Upper lobe of left lung (tissue), 6 donors: ENCODE results near the gene KIF21A. TPM values are rescaled to one million over a fixed set of nuclear protein-coding genes. Genes with fewer than 3 reads are reported as not detected.

Source experiments
- ATAC-seq, 2 donors: fragments of 200-7000 bp; cut with Tn5 transposase; one replicate each; pipeline ENCODE4 v1.9.1; 2022; ENCODE audit warnings: mild to moderate bottlenecking in 2 of 2, moderate library complexity in 2 of 2; ENCODE audit not compliant: low FRiP score in 2 of 2
- DNase-seq, 2 donors: peaks; one replicate each; pipeline ENCODE4 v3.0.0-alpha.2; 2019 to 2020
- H3K27ac ChIP-seq, 4 donors: fragments of 200-600 bp; sonication (generic); one replicate each; pipeline ENCODE4 v1.5.1; 2016 to 2019
- H3K27me3 ChIP-seq, 4 donors: fragments of 200-600 bp; sonication (generic); one replicate each; pipeline ENCODE4 v1.5.1; 2017 to 2019
- H3K36me3 ChIP-seq, 4 donors: fragments of 200-600 bp; sonication (generic); one replicate each; pipeline ENCODE4 v1.5.1; 2016 to 2019
- H3K4me1 ChIP-seq, 4 donors: fragments of 200-600 bp; sonication (generic); one replicate each; pipeline ENCODE4 v1.5.1; 2018 to 2019
- H3K4me3 ChIP-seq, 4 donors: fragments of 200-600 bp; sonication (generic); one replicate each; pipeline ENCODE4 v1.5.1; 2017 to 2019; ENCODE audit warnings: mild to moderate bottlenecking in 2 of 4, moderate library complexity in 1 of 4
- H3K9me3 ChIP-seq, 4 donors: fragments of 200-600 bp; sonication (generic); one replicate each; pipeline ENCODE4 v1.5.1; 2018 to 2019
- EP300 ChIP-seq, 4 donors: sonication (generic); formaldehyde crosslinking; IDR thresholded peaks; one replicate each; pipeline ENCODE4 v1.5.1; 2017; ENCODE audit warnings: antibody characterized with exemption in 4 of 4, control low read depth in 2 of 4
- POLR2A ChIP-seq, 4 donors: fragments of 450-650 bp; IDR thresholded peaks; one replicate each; pipeline ENCODE4 v1.5.1; 2016 to 2017; ENCODE audit warnings: antibody characterized with exemption in 4 of 4, mild to moderate bottlenecking in 2 of 4
- POLR2AphosphoS5 ChIP-seq, 2 donors: sonication (generic); formaldehyde crosslinking; IDR thresholded peaks; one replicate each; pipeline ENCODE4 v1.5.1; 2017; ENCODE audit warnings: antibody characterized with exemption in 2 of 2
- WGBS, 2 donors: methylation state at CpG; one replicate each; pipeline ENCODE4 v1.1.5; 2017 to 2018; 5-methylcytosine and 5-hydroxymethylcytosine counted together
- total RNA-seq, 6 donors: library from RNA; depleted of rRNA in 4 of 6; stranded (reverse); fragments of >200 nt in 4 of 6; gene quantifications; one replicate each; pipeline versions ENCODE4 v1.1.0 to v1.2.1, GENCODE V29; 2016 to 2021
- TF ChIP-seq, protein P1 (sequence below), 6 experiments: fragments of 450-650 bp in 4 of 6; fragments of 200-600 bp in 2 of 6; sonication (generic) in 2 of 6; IDR thresholded peaks; one replicate each; pipeline ENCODE4 v1.5.1; 2016 to 2019; ENCODE audit warnings: antibody characterized with exemption in 6 of 6
- donor health status: DM: no; HTN: no; CAD: no; lungs with moderate emphysema.
- donor health status: DM: no; HTN: yes; CAD: no; lungs with severe emphysema.

Gene KIF21A
- total RNA-seq, 6 donors from 2014 or later = 6.6 to 89.3 (median 18.3) TPM

- no peak for DNase-seq
- Histone ChIP-seq H3K4me1 (no peaks in the 10 kb centered on the region), H3K27ac (no peak overlapping the region), H3K36me3 (no peaks in the 10 kb centered on the region), H3K4me3 (no peak overlapping the region), H3K9me3 (no peaks in the 10 kb centered on the region), H3K27me3 (no peaks in the 10 kb centered on the region)
- WGBS, 2 donors = 80 to 93% methylated on average over 2 of the region's 2 CpGs
- ATAC-seq = no peak
- no peak for TF ChIP-seq POLR2A (IDR thresholded peaks at IDR 0.05)
- TF ChIP-seq POLR2AphosphoS5 (IDR thresholded peaks at IDR 0.05) = no peak
- TF ChIP-seq EP300 (IDR thresholded peaks at IDR 0.05) = no peak
- TF ChIP-seq, protein P1, sequence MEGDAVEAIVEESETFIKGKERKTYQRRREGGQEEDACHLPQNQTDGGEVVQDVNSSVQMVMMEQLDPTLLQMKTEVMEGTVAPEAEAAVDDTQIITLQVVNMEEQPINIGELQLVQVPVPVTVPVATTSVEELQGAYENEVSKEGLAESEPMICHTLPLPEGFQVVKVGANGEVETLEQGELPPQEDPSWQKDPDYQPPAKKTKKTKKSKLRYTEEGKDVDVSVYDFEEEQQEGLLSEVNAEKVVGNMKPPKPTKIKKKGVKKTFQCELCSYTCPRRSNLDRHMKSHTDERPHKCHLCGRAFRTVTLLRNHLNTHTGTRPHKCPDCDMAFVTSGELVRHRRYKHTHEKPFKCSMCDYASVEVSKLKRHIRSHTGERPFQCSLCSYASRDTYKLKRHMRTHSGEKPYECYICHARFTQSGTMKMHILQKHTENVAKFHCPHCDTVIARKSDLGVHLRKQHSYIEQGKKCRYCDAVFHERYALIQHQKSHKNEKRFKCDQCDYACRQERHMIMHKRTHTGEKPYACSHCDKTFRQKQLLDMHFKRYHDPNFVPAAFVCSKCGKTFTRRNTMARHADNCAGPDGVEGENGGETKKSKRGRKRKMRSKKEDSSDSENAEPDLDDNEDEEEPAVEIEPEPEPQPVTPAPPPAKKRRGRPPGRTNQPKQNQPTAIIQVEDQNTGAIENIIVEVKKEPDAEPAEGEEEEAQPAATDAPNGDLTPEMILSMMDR (IDR thresholded peaks at IDR 0.05) = no peak
Measured at GRCh38 chr12:39429809-39430208, 13.1 kb downstream of the KIF21A start.

- TF ChIP-seq POLR2AphosphoS5 (IDR thresholded peaks at IDR 0.05) = no peak
- no peaks in the 10 kb centered on the region for H3K36me3 ChIP-seq
- no peak overlapping the region for H3K4me3 ChIP-seq
- no peak for ATAC-seq
- no peaks in the 10 kb centered on the region for H3K9me3 ChIP-seq
- no peak overlapping the region for H3K27ac ChIP-seq
- no peaks in the 10 kb centered on the region for H3K4me1 ChIP-seq
- H3K27me3 ChIP-seq = no peaks in the 10 kb centered on the region
- no peak for DNase-seq
- 70 to 80% methylated on average over 3 of the region's 3 CpGs for WGBS, 2 donors
Measured at GRCh38 chr12:39427360-39427808, 15.5 kb downstream of the KIF21A start.

DNA sequence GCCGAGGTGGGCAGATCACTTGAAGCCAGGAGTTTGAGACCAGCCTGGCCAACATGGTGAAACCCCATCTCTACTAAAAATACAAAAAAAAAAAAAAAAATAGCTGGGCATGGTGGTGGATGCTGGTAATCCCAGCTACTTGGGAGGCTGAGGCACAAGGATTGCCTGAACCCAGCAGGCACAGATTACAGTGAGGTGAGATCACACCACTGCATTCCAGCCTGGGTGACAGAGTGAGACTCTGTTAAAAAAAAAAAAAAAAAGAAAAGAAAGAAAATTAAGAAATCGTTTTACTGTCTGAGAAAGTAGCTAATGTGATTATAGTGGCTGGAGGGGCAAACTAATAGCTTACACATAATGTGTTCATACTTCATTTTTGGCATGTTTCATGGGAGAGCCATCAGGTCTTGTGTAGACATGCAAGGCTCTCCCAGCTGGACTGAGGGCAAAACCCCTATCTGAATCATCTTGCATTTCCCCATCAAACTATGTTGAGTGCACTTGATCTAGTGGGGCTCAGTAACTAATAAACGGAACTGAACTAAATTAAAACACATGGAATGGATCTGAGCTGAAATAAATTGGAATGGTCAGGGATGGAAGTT, 16.2 kb downstream of the KIF21A start:
- no peaks in the 10 kb centered on the region for H3K36me3 ChIP-seq
- H3K9me3 ChIP-seq = no peaks in the 10 kb centered on the region
- H3K27me3 ChIP-seq = no peaks in the 10 kb centered on the region
- TF ChIP-seq POLR2AphosphoS5 (IDR thresholded peaks at IDR 0.05) (no peak), POLR2A (IDR thresholded peaks at IDR 0.05) (no peak), EP300 (IDR thresholded peaks at IDR 0.05) (no peak)
- TF ChIP-seq, protein P1 (IDR thresholded peaks at IDR 0.05) = no peak
- H3K27ac ChIP-seq = no peak overlapping the region
- DNase-seq (no peak), ATAC-seq (no peak)
- no peaks in the 10 kb centered on the region for H3K4me1 ChIP-seq
- no peak overlapping the region for H3K4me3 ChIP-seq
- 76 to 82% methylated on average over 3 of the region's 3 CpGs for WGBS, 2 donors

DNA sequence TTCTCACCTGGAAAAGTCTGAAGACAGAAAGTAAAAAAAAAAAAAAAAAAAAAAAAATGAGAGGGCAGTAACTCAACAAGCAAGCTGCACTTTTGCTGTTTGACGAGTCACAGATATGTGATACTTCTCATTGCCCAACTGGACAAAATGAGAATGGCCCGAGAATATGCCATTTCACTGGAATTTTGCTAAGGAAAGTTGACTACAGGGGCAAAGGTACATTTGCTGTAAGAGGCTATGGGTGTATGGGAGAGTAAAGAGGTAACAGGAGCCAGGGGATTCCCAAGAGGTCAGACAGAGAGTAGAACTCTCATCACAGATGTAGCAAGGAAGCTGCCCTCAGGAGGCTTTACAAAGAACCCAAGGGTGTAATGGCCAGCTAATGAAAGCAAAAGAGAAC, 22.9 kb downstream of the KIF21A start:
- Histone ChIP-seq H3K4me1 (no peaks in the 10 kb centered on the region), H3K27ac (no peak overlapping the region), H3K36me3 (no peaks in the 10 kb centered on the region), H3K9me3 (no peaks in the 10 kb centered on the region), H3K4me3 (no peak overlapping the region), H3K27me3 (no peaks in the 10 kb centered on the region)
- DNase-seq (no peak), ATAC-seq (no peak)
- no peak for TF ChIP-seq EP300 (IDR thresholded peaks at IDR 0.05)
- 87 to 93% methylated on average over 2 of the region's 2 CpGs for WGBS, 2 donors

DNA sequence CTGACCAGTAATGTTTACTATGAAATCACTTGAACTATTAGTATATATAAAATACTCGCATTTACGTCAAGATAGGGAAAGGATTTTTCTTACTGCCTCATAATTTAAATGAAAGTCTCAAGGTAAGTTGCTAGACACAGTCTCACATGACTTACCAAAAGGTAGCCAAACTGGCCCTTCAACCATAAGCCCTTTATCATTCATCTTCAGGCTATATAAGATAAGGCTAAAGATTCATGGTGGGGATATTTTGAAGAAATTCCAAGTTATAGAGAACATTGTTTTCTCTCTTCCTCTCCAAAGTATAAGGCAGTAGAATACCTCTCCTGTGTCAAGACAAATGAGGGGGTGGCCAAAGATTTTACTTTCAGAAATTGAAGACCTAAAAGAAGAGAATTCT, 23.4 kb downstream of the KIF21A start:
- Histone ChIP-seq H3K9me3 (no peaks in the 10 kb centered on the region), H3K4me1 (no peaks in the 10 kb centered on the region), H3K27me3 (no peaks in the 10 kb centered on the region), H3K27ac (no peak overlapping the region), H3K36me3 (no peaks in the 10 kb centered on the region), H3K4me3 (no peak overlapping the region)
- WGBS, 2 donors = 91 to 98% methylated on average over 2 of the region's 2 CpGs
- DNase-seq (no peak), ATAC-seq (no peak)
- no peak for TF ChIP-seq POLR2A (IDR thresholded peaks at IDR 0.05)
- TF ChIP-seq, protein P1 (IDR thresholded peaks at IDR 0.05) = no peak
- no peak for TF ChIP-seq POLR2AphosphoS5 (IDR thresholded peaks at IDR 0.05)
- no peak for TF ChIP-seq EP300 (IDR thresholded peaks at IDR 0.05)

DNA sequence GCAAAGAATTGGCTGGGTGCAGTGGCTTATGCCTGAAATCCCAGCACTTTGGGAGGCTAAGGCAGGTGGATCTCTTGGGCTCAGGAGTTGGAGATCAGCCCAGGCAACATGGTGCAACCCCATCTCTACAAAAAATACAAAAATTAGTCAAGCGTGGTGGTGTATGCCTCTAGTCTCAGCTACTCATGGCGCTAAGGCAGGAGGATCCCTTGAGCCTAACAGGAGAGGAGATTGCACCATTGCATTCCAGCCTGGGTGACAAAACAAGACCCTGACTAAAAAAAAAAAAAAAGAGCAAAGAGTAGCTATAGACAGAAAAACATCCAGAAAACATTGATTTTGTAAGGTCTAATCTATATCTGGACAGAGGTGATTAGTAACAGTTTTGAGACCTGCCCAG, 25.0 kb downstream of the KIF21A start:
- no peak overlapping the region for H3K4me3 ChIP-seq
- no peaks in the 10 kb centered on the region for H3K27me3 ChIP-seq
- WGBS, 2 donors = 93 to 97% methylated on average over 2 of the region's 2 CpGs
- H3K4me1 ChIP-seq = no peaks in the 10 kb centered on the region
- no peak for ATAC-seq
- DNase-seq = no peak
- no peaks in the 10 kb centered on the region for H3K36me3 ChIP-seq
- H3K9me3 ChIP-seq = no peaks in the 10 kb centered on the region
- TF ChIP-seq, protein P1 (IDR thresholded peaks at IDR 0.05) = no peak
- TF ChIP-seq POLR2AphosphoS5 (IDR thresholded peaks at IDR 0.05) (no peak), POLR2A (IDR thresholded peaks at IDR 0.05) (no peak), EP300 (IDR thresholded peaks at IDR 0.05) (no peak)
- H3K27ac ChIP-seq = no peak overlapping the region
